Left ventricle myocardium inferior (tissue), 1 donor: ENCODE measurements around the gene TXNDC2. TPM values are rescaled to one million over a fixed set of nuclear protein-coding genes. Genes with fewer than 3 reads are reported as not detected.

Source experiments
- DNase-seq: peaks from one replicate; pipeline ENCODE4 v3.0.0-alpha.2; 2020
- H3K27ac ChIP-seq: fragments of 200-600 bp; replicated peaks from 2 replicates; pipeline ENCODE4 v1.8.0; 2021
- H3K27me3 ChIP-seq: fragments of 200-600 bp; 2 replicates; pipeline ENCODE4 v1.8.0; 2021; ENCODE audit warnings: low read depth
- H3K36me3 ChIP-seq: fragments of 200-600 bp; 2 replicates; pipeline ENCODE4 v1.8.0; 2021
- H3K4me1 ChIP-seq: fragments of 200-600 bp; 2 replicates; pipeline ENCODE4 v1.8.0; 2021
- H3K4me3 ChIP-seq: fragments of 200-600 bp; 2 replicates; pipeline ENCODE4 v1.8.0; 2021; ENCODE audit warnings: mild to moderate bottlenecking, moderate library complexity
- H3K9me3 ChIP-seq: fragments of 200-600 bp; replicated peaks from 2 replicates; pipeline ENCODE4 v1.8.0; 2021
- CTCF ChIP-seq: fragments of 200-600 bp; IDR thresholded peaks from 2 replicates; pipeline ENCODE4 v1.8.0; 2021; ENCODE audit warnings: antibody characterized with exemption, mild to moderate bottlenecking, borderline replicate concordance
- intact Hi-C: fragments of 100-400 bp; cut with micrococcal nuclease; formaldehyde crosslinking; loops from one replicate; pipeline ENCODE4 v1.11.0; 2022
- total RNA-seq: library from RNA; stranded (reverse); fragmentation: NEBNext Ultra II Directional; extraction: Animal tissue kit (Norgen Biotek cat#: 25700); gene quantifications from one replicate; pipeline ENCODE4 v1.2.1, GENCODE V29; 2021
- donor health status: DM: no; HTN: yes; CAD: no; lungs with severe emphysema.

TXNDC2 gene
- total RNA-seq, 1 donor from 2014 or later: not detected

- H3K4me1 ChIP-seq: peaks cover 36% of the 10 kb centered on the region
Observed at GRCh38 chr18:9850309-9850708, 35.5 kb upstream of the TXNDC2 start.

GRCh38 chr18:9851511-9851910, 34.3 kb upstream of the TXNDC2 start:
- no peak for TF ChIP-seq CTCF
- Histone ChIP-seq H3K36me3 (no peaks in the 10 kb centered on the region), H3K27me3 (no peaks in the 10 kb centered on the region), H3K4me1 (peaks cover 24% of the 10 kb centered on the region), H3K27ac (no peak overlapping the region), H3K4me3 (no peak overlapping the region), H3K9me3 (no peaks in the 10 kb centered on the region)
- no peak for DNase-seq
- intact Hi-C loops: no loop called here

More at GRCh38 chr18:9850309-9850708, 35.5 kb upstream of the TXNDC2 start:
- no peak for TF ChIP-seq CTCF
- Histone ChIP-seq H3K4me3 (no peak overlapping the region), H3K27me3 (no peaks in the 10 kb centered on the region), H3K36me3 (no peaks in the 10 kb centered on the region), H3K27ac (peak overlapping the region; percentile 59), H3K9me3 (no peaks in the 10 kb centered on the region)
- intact Hi-C loops: no loop called here
- no peak for DNase-seq

GRCh38 chr18:9852266-9853081, 33.3 kb upstream of the TXNDC2 start:
- H3K27me3 ChIP-seq: no peaks in the 10 kb centered on the region
- intact Hi-C loops: no loop called here
- peaks cover 15% of the 10 kb centered on the region for H3K4me1 ChIP-seq
- DNase-seq: no peak
- no peaks in the 10 kb centered on the region for H3K36me3 ChIP-seq
- H3K27ac ChIP-seq: no peak overlapping the region
- TF ChIP-seq CTCF: no peak
- no peak overlapping the region for H3K4me3 ChIP-seq
- no peaks in the 10 kb centered on the region for H3K9me3 ChIP-seq

- Histone ChIP-seq H3K27ac (no peak overlapping the region), H3K27me3 (no peaks in the 10 kb centered on the region), H3K9me3 (no peaks in the 10 kb centered on the region), H3K36me3 (no peaks in the 10 kb centered on the region), H3K4me1 (peaks cover 11% of the 10 kb centered on the region), H3K4me3 (no peak overlapping the region)
- DNase-seq: no peak
- intact Hi-C loops: no loop called here
- TF ChIP-seq CTCF: no peak
Observed at GRCh38 chr18:9854801-9855676, 30.7 kb upstream of the TXNDC2 start.

GRCh38 chr18:9855681-9856080, 30.1 kb upstream of the TXNDC2 start:
- Histone ChIP-seq H3K9me3 (no peaks in the 10 kb centered on the region), H3K36me3 (no peaks in the 10 kb centered on the region), H3K4me3 (no peak overlapping the region), H3K27me3 (no peaks in the 10 kb centered on the region), H3K27ac (no peak overlapping the region), H3K4me1 (peaks cover 11% of the 10 kb centered on the region)
- no peak for DNase-seq
- intact Hi-C loops: no loop called here
- no peak for TF ChIP-seq CTCF
